ENCODE data around the gene HTR3A. TPM values are rescaled to one million over a fixed set of nuclear protein-coding genes. Genes with fewer than 3 reads are reported as not detected.
"Not testable (repeated sequence)": the region's sequence is repeated elsewhere in the genome, so short reads cannot be mapped to it uniquely, and the experiment has no call there.

HTR3A gene
- total RNA-seq, 1 experiment from 2014 or later: not detected

DNA sequence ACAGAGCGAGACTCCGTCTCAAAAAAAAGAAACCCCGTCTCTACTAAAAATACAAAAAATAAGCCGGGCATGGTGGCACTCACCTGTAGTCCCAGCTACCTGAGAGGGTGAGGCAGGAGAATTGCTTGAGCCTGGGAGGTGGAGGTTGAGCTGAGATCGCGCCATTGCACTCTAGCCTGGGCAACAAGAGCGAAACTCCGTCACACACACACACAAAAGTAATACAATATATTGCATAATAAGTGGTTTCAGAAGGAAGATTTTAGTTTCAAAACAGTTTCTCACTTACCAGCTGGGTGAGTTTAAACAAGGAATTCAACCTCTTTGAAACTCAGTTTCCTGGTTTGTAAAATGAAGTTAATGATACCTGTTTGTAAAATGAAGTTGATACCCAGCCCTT lies 32.7 kb upstream of the HTR3A start:
- intact Hi-C loops (cut with micrococcal nuclease; ENCODE audit: unreplicated experiment): no loop called here
- Mint-ChIP-seq H3K27ac (ENCODE audit: unreplicated experiment) (no peak overlapping the region), H3K27me3 (ENCODE audit: unreplicated experiment) (peaks cover 53% of the 10 kb centered on the region), H3K4me3 (ENCODE audit: low read depth, unreplicated experiment) (no peak overlapping the region), H3K36me3 (ENCODE audit: insufficient read depth, unreplicated experiment) (no peaks in the 10 kb centered on the region), H3K4me1 (ENCODE audit: low read depth, unreplicated experiment) (no peaks in the 10 kb centered on the region), H3K9me3 (ENCODE audit: low read depth, unreplicated experiment) (no peaks in the 10 kb centered on the region)
- no peak for DNase-seq
- no TSS peak for BruUV-seq (replicated peaks)
- CTCF ChIA-PET: no interaction called here
- no peak for TF ChIP-seq CTCF (IDR thresholded peaks at IDR 0.05; ENCODE audit: unreplicated experiment)

- CTCF ChIA-PET; intact Hi-C loops (cut with micrococcal nuclease; ENCODE audit: unreplicated experiment); H3K27ac Mint-ChIP-seq (ENCODE audit: unreplicated experiment); H3K4me1 Mint-ChIP-seq (ENCODE audit: low read depth, unreplicated experiment); BruUV-seq (replicated peaks); H3K9me3 Mint-ChIP-seq (ENCODE audit: low read depth, unreplicated experiment); H3K36me3 Mint-ChIP-seq (ENCODE audit: insufficient read depth, unreplicated experiment); H3K4me3 Mint-ChIP-seq (ENCODE audit: low read depth, unreplicated experiment); DNase-seq: not testable (repeated sequence)
- peaks cover 47% of the 10 kb centered on the region for H3K27me3 Mint-ChIP-seq (ENCODE audit: unreplicated experiment)
These were observed 28.7 kb upstream of the HTR3A start for GRCh38 chr11:113946162-113946561.

GRCh38 chr11:113947994-113948393 lies 26.9 kb upstream of the HTR3A start:
- peaks cover 63% of the 10 kb centered on the region for H3K27me3 Mint-ChIP-seq (ENCODE audit: unreplicated experiment)
- TF ChIP-seq CTCF (IDR thresholded peaks at IDR 0.05; ENCODE audit: unreplicated experiment): no peak
- no peaks in the 10 kb centered on the region for H3K4me1 Mint-ChIP-seq (ENCODE audit: low read depth, unreplicated experiment)
- no peaks in the 10 kb centered on the region for H3K9me3 Mint-ChIP-seq (ENCODE audit: low read depth, unreplicated experiment)
- H3K36me3 Mint-ChIP-seq (ENCODE audit: insufficient read depth, unreplicated experiment): no peaks in the 10 kb centered on the region
- BruUV-seq (replicated peaks): no TSS peak
- intact Hi-C loops (cut with micrococcal nuclease; ENCODE audit: unreplicated experiment): no loop called here
- DNase-seq: no peak
- CTCF ChIA-PET: no interaction called here
- H3K4me3 Mint-ChIP-seq (ENCODE audit: low read depth, unreplicated experiment): no peak overlapping the region
- H3K27ac Mint-ChIP-seq (ENCODE audit: unreplicated experiment): no peak overlapping the region

GRCh38 chr11:113949891-113950290 lies 25.0 kb upstream of the HTR3A start:
- Mint-ChIP-seq H3K27ac (ENCODE audit: unreplicated experiment) (no peak overlapping the region), H3K27me3 (ENCODE audit: unreplicated experiment) (peaks cover 82% of the 10 kb centered on the region), H3K9me3 (ENCODE audit: low read depth, unreplicated experiment) (no peaks in the 10 kb centered on the region), H3K4me3 (ENCODE audit: low read depth, unreplicated experiment) (no peak overlapping the region), H3K36me3 (ENCODE audit: insufficient read depth, unreplicated experiment) (no peaks in the 10 kb centered on the region), H3K4me1 (ENCODE audit: low read depth, unreplicated experiment) (no peaks in the 10 kb centered on the region)
- no peak for DNase-seq
- no peak for TF ChIP-seq CTCF (IDR thresholded peaks at IDR 0.05; ENCODE audit: unreplicated experiment)
- CTCF ChIA-PET: no interaction called here
- intact Hi-C loops (cut with micrococcal nuclease; ENCODE audit: unreplicated experiment): no loop called here
- BruUV-seq (replicated peaks): no TSS peak

DNA sequence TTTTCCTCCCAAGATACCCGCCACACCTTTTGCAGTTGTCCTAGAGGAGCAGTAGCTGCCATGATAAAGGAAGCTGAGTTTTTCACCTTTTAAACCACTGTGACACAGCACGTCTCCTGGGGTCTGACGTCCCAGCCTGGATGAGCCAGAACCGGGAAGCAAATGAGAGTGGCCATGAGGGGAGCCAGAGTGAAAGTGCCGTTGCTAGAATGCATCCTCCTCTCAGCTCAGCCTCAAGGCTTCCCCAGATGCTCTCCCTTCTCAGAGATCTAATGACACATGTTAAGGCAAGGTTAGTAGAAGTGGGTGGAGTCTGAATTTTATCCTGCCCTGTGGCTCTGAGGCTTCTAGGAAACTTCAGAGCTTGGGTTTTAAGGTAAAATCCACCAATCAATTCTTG lies 23.4 kb upstream of the HTR3A start:
- no peak for TF ChIP-seq CTCF (IDR thresholded peaks at IDR 0.05; ENCODE audit: unreplicated experiment)
- intact Hi-C loops (cut with micrococcal nuclease; ENCODE audit: unreplicated experiment): no loop called here
- H3K27me3 Mint-ChIP-seq (ENCODE audit: unreplicated experiment): peaks cover 79% of the 10 kb centered on the region
- no TSS peak for BruUV-seq (replicated peaks)
- no peak overlapping the region for H3K4me3 Mint-ChIP-seq (ENCODE audit: low read depth, unreplicated experiment)
- no peak overlapping the region for H3K27ac Mint-ChIP-seq (ENCODE audit: unreplicated experiment)
- H3K36me3 Mint-ChIP-seq (ENCODE audit: insufficient read depth, unreplicated experiment): no peaks in the 10 kb centered on the region
- no peaks in the 10 kb centered on the region for H3K9me3 Mint-ChIP-seq (ENCODE audit: low read depth, unreplicated experiment)
- no peaks in the 10 kb centered on the region for H3K4me1 Mint-ChIP-seq (ENCODE audit: low read depth, unreplicated experiment)
- no peak for DNase-seq
- CTCF ChIA-PET: no interaction called here
